Activated CD4-positive, alpha-beta memory T cell treated with anti-CD3 and anti-CD28 coated beads for 36 hours (primary cell): ENCODE results near the gene FRAS1. TPM values are rescaled to one million over a fixed set of nuclear protein-coding genes. Genes with fewer than 3 reads are reported as not detected.
"Not testable (repeated sequence)": the region's sequence is repeated elsewhere in the genome, so short reads cannot be mapped to it uniquely, and the experiment has no call there.

ENCODE experiments used
- CTCF ChIA-PET: fragments of 350-600 bp; sonication (Branson Sonifier 250); formaldehyde crosslinking; loops from one replicate; lab custom pipeline; 2021; ENCODE audit warnings: antibody characterized with exemption, inconsistent platforms; lab: Charles Lee
- POLR2A ChIA-PET: fragments of 350-600 bp; sonication (Branson Sonifier 250); formaldehyde crosslinking; loops from one replicate; lab custom pipeline; 2021; ENCODE audit warnings: antibody characterized with exemption; lab: Charles Lee
- DNase-seq: peaks from one replicate; pipeline ENCODE4 v3.0.0-alpha.2; 2020
- H3K27ac Mint-ChIP-seq: one replicate; pipeline ENCODE4 v1.8.0; 2021; ENCODE audit warnings: mixed read lengths
- H3K27me3 Mint-ChIP-seq: one replicate; pipeline ENCODE4 v1.8.0; 2021; ENCODE audit warnings: mixed read lengths
- H3K36me3 Mint-ChIP-seq: one replicate; pipeline ENCODE4 v1.8.0; 2021; ENCODE audit warnings: mixed read lengths
- H3K4me1 Mint-ChIP-seq: one replicate; pipeline ENCODE4 v1.8.0; 2021; ENCODE audit warnings: low read depth, mixed read lengths
- H3K4me3 Mint-ChIP-seq: one replicate; pipeline ENCODE4 v1.8.0; 2021; ENCODE audit warnings: mild to moderate bottlenecking, mixed read lengths
- H3K9me3 Mint-ChIP-seq: one replicate; pipeline ENCODE4 v1.8.0; 2021; ENCODE audit warnings: mixed read lengths
- intact Hi-C: fragments of 100-400 bp; cut with micrococcal nuclease; formaldehyde crosslinking; loops from one replicate; pipeline ENCODE4 v1.15.1; 2023
- total RNA-seq, 2 experiments: library from RNA; stranded (reverse); gene quantifications; one replicate each; pipeline ENCODE4 v1.2.3, GENCODE V29; 2021

The FRAS1 gene
- total RNA-seq, 2 experiments from 2014 or later, result not detected

DNA sequence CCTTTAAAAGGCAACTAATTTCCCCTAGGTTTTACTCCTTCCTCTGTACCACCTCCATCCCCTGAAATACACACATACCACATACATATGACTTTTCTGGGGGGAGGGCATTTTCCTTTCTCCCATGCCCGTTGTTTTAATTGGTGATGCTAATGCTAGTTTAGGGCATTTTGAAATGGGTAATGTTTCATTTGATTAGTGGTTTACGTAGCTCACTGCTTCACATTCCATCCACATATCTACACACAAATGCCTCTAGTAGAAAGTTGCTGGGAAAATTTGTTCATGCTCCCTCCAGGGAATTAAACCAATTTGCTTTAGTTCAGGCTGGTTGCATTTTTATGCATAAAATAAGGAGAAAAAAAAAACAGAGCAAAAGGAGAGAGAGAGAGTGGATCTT, 231.2 kb downstream of the FRAS1 start:
- POLR2A ChIA-PET, result no interaction called here
- H3K27ac Mint-ChIP-seq, result no peak overlapping the region
- intact Hi-C loops, result no loop called here
- no peaks in the 10 kb centered on the region for H3K36me3 Mint-ChIP-seq
- no peaks in the 10 kb centered on the region for H3K4me1 Mint-ChIP-seq
- H3K27me3 Mint-ChIP-seq, result no peaks in the 10 kb centered on the region
- no peak for DNase-seq
- no peaks in the 10 kb centered on the region for H3K9me3 Mint-ChIP-seq
- CTCF ChIA-PET, result no interaction called here
- H3K4me3 Mint-ChIP-seq, result no peak overlapping the region

DNA sequence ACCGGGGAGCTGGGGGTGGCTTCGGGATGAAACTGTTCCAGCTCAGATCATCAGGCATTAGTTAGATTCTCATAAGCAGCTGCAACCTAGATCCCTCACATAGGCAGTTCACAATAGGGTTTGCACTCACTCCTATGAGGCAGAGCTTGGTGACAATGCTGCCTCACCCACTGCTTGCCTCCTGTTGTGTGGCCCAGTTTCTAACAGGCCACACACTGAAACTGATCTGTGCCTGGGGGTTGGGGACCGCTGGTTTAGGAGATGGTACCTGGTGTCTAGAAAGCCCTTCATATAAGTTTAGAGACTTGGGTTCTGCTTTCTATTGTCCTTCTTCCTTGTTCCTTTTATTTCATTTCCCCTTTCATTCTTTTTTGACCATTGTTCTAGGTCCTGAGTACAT, 234.2 kb downstream of the FRAS1 start:
- Mint-ChIP-seq H3K4me3 (no peak overlapping the region), H3K36me3 (no peaks in the 10 kb centered on the region), H3K4me1 (no peaks in the 10 kb centered on the region), H3K27ac (no peak overlapping the region), H3K27me3 (peaks cover 2% of the 10 kb centered on the region), H3K9me3 (no peaks in the 10 kb centered on the region)
- ChIA-PET POLR2A (interaction anchor here (0.6 kb wide), 1 partner anchor 232 kb away, joined by 3 read pairs; no protein-coding TSS in a partner anchor), CTCF (no interaction called here)
- no peak for DNase-seq
- intact Hi-C loops, result no loop called here

GRCh38 chr4:78292341-78292740, 235.2 kb downstream of the FRAS1 start:
- peaks cover 4% of the 10 kb centered on the region for H3K27me3 Mint-ChIP-seq
- no peak overlapping the region for H3K4me3 Mint-ChIP-seq
- CTCF ChIA-PET, result no interaction called here
- H3K9me3 Mint-ChIP-seq, result no peaks in the 10 kb centered on the region
- POLR2A ChIA-PET, result no interaction called here
- no peaks in the 10 kb centered on the region for H3K36me3 Mint-ChIP-seq
- no peak for DNase-seq
- H3K27ac Mint-ChIP-seq, result no peak overlapping the region
- no peaks in the 10 kb centered on the region for H3K4me1 Mint-ChIP-seq
- intact Hi-C loops, result no loop called here

DNA sequence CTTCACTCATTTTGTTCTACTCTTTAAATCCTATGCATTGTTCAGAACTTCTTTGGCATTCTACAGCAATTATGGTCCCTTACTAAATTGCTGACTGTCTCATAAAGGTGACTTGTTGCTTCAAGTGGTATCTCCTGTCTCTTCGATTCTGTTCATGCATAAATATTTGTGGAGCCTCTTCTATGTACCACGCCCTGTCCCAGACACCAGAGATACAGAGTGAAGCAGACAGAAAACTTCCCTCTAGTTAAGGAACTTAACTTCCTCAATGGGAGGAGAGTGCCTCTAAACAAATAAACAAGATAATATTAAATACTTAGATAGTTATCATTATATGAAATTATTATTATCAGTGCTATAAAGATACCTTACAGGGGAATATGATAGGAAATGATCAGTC, 235.7 kb downstream of the FRAS1 start:
- Mint-ChIP-seq H3K27me3 (peaks cover 4% of the 10 kb centered on the region), H3K36me3 (no peaks in the 10 kb centered on the region), H3K4me1 (no peaks in the 10 kb centered on the region), H3K27ac (no peak overlapping the region), H3K4me3 (no peak overlapping the region), H3K9me3 (no peaks in the 10 kb centered on the region)
- DNase-seq, result no peak
- ChIA-PET POLR2A (no interaction called here), CTCF (no interaction called here)
- intact Hi-C loops, result no loop called here

DNA sequence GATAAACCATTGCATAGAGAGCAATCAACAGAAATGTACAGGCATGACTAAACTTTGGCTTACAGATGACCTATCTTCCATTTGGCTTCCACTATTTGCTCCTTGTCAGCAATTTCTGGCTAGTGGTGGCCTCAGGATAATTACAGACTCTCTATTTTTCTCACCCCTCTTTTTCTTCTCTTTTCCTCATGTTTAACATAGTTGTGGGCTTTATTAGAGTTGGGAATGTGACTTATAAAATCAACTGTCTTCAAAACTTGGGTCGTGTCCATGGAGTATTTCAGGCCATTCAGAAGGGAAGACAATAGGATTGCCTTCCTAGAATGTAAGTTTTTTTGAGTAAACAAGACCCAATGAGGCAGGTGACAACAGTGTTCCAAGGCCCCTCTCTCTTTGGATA, 236.2 kb downstream of the FRAS1 start:
- Mint-ChIP-seq H3K4me1 (no peaks in the 10 kb centered on the region), H3K27me3 (peaks cover 4% of the 10 kb centered on the region), H3K36me3 (no peaks in the 10 kb centered on the region), H3K4me3 (no peak overlapping the region), H3K27ac (no peak overlapping the region), H3K9me3 (no peaks in the 10 kb centered on the region)
- ChIA-PET POLR2A (no interaction called here), CTCF (interaction anchor here (0.7 kb wide), 1 partner anchor 224 kb away, joined by 3 read pairs; no protein-coding TSS in a partner anchor)
- no peak for DNase-seq
- intact Hi-C loops, result no loop called here

DNA sequence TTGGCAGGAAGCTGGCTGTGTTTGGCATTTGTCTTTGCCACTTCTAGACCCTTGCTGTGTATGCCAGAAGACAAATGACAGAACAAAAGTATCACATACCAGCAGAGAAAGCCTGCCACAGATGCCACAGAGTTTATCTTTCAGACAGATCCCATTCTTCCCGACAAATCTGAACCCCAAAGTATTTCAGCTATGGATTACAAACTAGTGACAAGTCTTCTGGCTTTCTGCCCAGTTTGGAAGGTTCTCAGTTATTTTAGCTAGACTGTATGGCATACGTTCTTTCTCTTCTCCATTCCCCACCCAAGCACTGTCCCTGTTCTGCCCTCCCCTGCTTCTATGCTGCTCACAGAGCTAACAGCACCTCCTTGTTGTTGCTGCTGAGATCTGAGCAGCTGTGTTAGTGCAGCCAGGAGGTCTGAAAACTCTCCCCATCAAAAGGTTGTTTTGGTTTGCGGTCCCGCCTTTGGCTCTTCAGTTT, 236.7 kb downstream of the FRAS1 start:
- CTCF ChIA-PET, result interaction anchor here (0.7 kb wide), 1 partner anchor 224 kb away, joined by 3 read pairs; no protein-coding TSS in a partner anchor
- peaks cover 4% of the 10 kb centered on the region for H3K27me3 Mint-ChIP-seq

GRCh38 chr4:78296261-78296660, 239.1 kb downstream of the FRAS1 start:
- H3K36me3 Mint-ChIP-seq, result no peaks in the 10 kb centered on the region
- POLR2A ChIA-PET, result no interaction called here
- no peaks in the 10 kb centered on the region for H3K4me1 Mint-ChIP-seq
- DNase-seq, result no peak
- no peaks in the 10 kb centered on the region for H3K9me3 Mint-ChIP-seq
- intact Hi-C loops, result no loop called here
- CTCF ChIA-PET, result no interaction called here
- H3K27ac Mint-ChIP-seq, result no peak overlapping the region
- H3K27me3 Mint-ChIP-seq, result peaks cover 4% of the 10 kb centered on the region
- H3K4me3 Mint-ChIP-seq, result no peak overlapping the region

More for the DNA sequence above, 236.7 kb downstream of the FRAS1 start:
- Mint-ChIP-seq H3K4me1 (no peaks in the 10 kb centered on the region), H3K36me3 (no peaks in the 10 kb centered on the region), H3K9me3 (no peaks in the 10 kb centered on the region), H3K4me3 (no peak overlapping the region), H3K27ac (no peak overlapping the region)
- POLR2A ChIA-PET, result no interaction called here
- DNase-seq, result no peak
- intact Hi-C loops, result no loop called here

- Mint-ChIP-seq H3K36me3 (no peaks in the 10 kb centered on the region), H3K27me3 (peaks cover 4% of the 10 kb centered on the region), H3K27ac (no peak overlapping the region), H3K4me3 (no peak overlapping the region), H3K4me1 (no peaks in the 10 kb centered on the region), H3K9me3 (no peaks in the 10 kb centered on the region)
- POLR2A ChIA-PET, result no interaction called here
- CTCF ChIA-PET, result no interaction called here
- DNase-seq, result no peak
- intact Hi-C loops, result no loop called here
Measured at GRCh38 chr4:78297116-78297800, 240.1 kb downstream of the FRAS1 start.

DNA sequence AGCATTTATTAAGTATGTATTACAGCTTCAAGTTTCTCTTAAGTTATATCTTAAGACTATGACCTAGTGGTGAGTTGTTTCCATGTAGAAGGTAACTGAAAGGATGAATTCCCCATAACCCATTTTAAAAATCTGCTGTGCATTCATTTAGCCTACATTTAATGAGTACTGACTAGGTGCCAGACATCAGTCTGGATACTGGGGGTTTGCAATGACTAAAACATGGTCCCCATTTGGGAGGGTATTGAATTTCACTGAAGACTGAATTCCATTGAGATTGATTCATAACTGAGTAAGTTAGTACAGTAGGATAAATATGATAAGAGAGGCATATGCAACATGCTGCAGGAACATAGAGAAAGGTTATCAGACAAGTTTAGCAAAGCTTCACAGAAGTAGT, 241.5 kb downstream of the FRAS1 start:
- H3K9me3 Mint-ChIP-seq, result no peaks in the 10 kb centered on the region
- no peak overlapping the region for H3K27ac Mint-ChIP-seq
- POLR2A ChIA-PET, result no interaction called here
- no peak for DNase-seq
- no peak overlapping the region for H3K4me3 Mint-ChIP-seq
- intact Hi-C loops, result no loop called here
- peaks cover 4% of the 10 kb centered on the region for H3K27me3 Mint-ChIP-seq
- no peaks in the 10 kb centered on the region for H3K36me3 Mint-ChIP-seq
- no peaks in the 10 kb centered on the region for H3K4me1 Mint-ChIP-seq
- CTCF ChIA-PET, result no interaction called here

DNA sequence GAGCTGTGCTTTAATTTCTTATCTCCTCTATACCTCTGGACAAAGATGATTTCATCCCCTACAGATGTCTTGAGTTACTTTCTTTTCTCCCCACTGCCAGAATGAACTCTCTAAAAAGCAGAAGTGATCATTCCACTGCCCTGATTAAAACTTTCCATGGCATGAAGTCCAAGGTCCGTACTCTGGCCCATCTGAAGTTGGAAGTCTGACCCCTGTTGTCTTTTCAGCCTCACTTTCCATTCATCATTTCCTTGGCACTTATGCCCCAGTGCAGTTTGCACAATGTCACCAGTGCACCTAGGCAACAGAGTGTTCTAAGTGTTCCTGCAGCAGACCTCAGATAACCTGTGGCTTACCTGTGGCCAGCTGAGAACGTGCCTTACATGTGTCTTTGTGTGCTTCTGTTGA, 242.4 kb downstream of the FRAS1 start:
- intact Hi-C loops, result no loop called here
- H3K4me1 Mint-ChIP-seq, result no peaks in the 10 kb centered on the region
- H3K9me3 Mint-ChIP-seq, result no peaks in the 10 kb centered on the region
- no peak overlapping the region for H3K27ac Mint-ChIP-seq
- CTCF ChIA-PET, result no interaction called here
- no peak for DNase-seq
- H3K4me3 Mint-ChIP-seq, result no peak overlapping the region
- POLR2A ChIA-PET, result no interaction called here
- H3K36me3 Mint-ChIP-seq, result no peaks in the 10 kb centered on the region
- peaks cover 4% of the 10 kb centered on the region for H3K27me3 Mint-ChIP-seq

- H3K4me3 Mint-ChIP-seq, H3K36me3 Mint-ChIP-seq, DNase-seq, H3K4me1 Mint-ChIP-seq, H3K9me3 Mint-ChIP-seq, CTCF ChIA-PET, intact Hi-C loops, POLR2A ChIA-PET, H3K27me3 Mint-ChIP-seq, H3K27ac Mint-ChIP-seq: not testable (repeated sequence)
Measured at GRCh38 chr4:78307263-78307662, 250.1 kb downstream of the FRAS1 start.

GRCh38 chr4:78308517-78308916, 251.4 kb downstream of the FRAS1 start:
- H3K4me3 Mint-ChIP-seq, result no peak overlapping the region
- no peak for DNase-seq
- POLR2A ChIA-PET, result no interaction called here
- intact Hi-C loops, result no loop called here
- CTCF ChIA-PET, result no interaction called here
- no peaks in the 10 kb centered on the region for H3K9me3 Mint-ChIP-seq
- no peaks in the 10 kb centered on the region for H3K36me3 Mint-ChIP-seq
- H3K27ac Mint-ChIP-seq, result no peak overlapping the region
- H3K4me1 Mint-ChIP-seq, result no peaks in the 10 kb centered on the region
- H3K27me3 Mint-ChIP-seq, result peaks cover 6% of the 10 kb centered on the region

DNA sequence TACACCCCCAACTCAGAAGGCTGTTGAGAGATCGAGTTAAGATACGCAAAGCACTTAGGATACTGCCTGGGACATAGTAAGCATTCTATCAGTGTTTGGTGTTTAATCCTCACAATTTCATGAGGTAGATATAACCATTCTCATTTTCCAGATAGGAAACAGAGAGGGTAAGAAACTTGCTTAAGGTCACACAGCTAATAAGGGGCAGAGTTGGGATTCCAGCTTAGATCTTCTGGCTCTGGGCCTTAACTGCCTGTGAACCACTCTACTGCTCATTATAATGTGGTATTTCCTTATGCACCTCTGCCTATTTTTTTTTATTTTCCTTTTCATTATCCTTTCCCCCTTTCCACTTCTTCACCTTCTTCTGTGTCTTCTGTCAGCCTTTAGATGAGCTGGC, 252.2 kb downstream of the FRAS1 start:
- Mint-ChIP-seq H3K9me3 (no peaks in the 10 kb centered on the region), H3K4me1 (no peaks in the 10 kb centered on the region), H3K27ac (no peak overlapping the region), H3K36me3 (no peaks in the 10 kb centered on the region), H3K27me3 (peaks cover 6% of the 10 kb centered on the region), H3K4me3 (no peak overlapping the region)
- ChIA-PET CTCF (no interaction called here), POLR2A (no interaction called here)
- intact Hi-C loops, result no loop called here
- DNase-seq, result no peak
